Activated CD8-positive, alpha-beta T cell treated with anti-CD3 and anti-CD28 coated beads for 36 hours (primary cell): ENCODE results near the gene NELFB. TPM values are rescaled to one million over a fixed set of nuclear protein-coding genes. Genes with fewer than 3 reads are reported as not detected.

Source experiments
- ATAC-seq: fragments of 200-7000 bp; cut with Tn5 transposase; one replicate; pipeline ENCODE4 v1.10.0; 2021; ENCODE audit warnings: mild to moderate bottlenecking, moderate library complexity
- CTCF ChIA-PET: fragments of 350-600 bp; sonication (Branson Sonifier 250); formaldehyde crosslinking; loops from one replicate; lab custom pipeline; 2021; ENCODE audit warnings: antibody characterized with exemption; lab: Charles Lee
- POLR2A ChIA-PET: fragments of 350-600 bp; sonication (Branson Sonifier 250); formaldehyde crosslinking; loops from one replicate; lab custom pipeline; 2021; ENCODE audit warnings: antibody characterized with exemption; lab: Charles Lee
- DNase-seq: peaks from one replicate; pipeline ENCODE4 v3.0.0-alpha.2; 2020
- H3K27ac Mint-ChIP-seq: one replicate; pipeline ENCODE4 v1.8.0; 2021; ENCODE audit warnings: mild to moderate bottlenecking, mixed read lengths
- H3K27me3 Mint-ChIP-seq: one replicate; pipeline ENCODE4 v1.8.0; 2021; ENCODE audit warnings: mixed read lengths
- H3K36me3 Mint-ChIP-seq: one replicate; pipeline ENCODE4 v1.8.0; 2021; ENCODE audit warnings: low read depth, mixed read lengths
- H3K4me1 Mint-ChIP-seq: one replicate; pipeline ENCODE4 v1.8.0; 2021; ENCODE audit warnings: low read depth, mixed read lengths
- H3K4me3 Mint-ChIP-seq: one replicate; pipeline ENCODE4 v1.8.0; 2021; ENCODE audit warnings: mild to moderate bottlenecking, moderate library complexity, mixed read lengths
- H3K9me3 Mint-ChIP-seq: one replicate; pipeline ENCODE4 v1.8.0; 2021; ENCODE audit warnings: mixed read lengths
- intact Hi-C: fragments of 100-400 bp; cut with micrococcal nuclease; formaldehyde crosslinking; loops from one replicate; pipeline ENCODE4 v1.10.0; 2022
- total RNA-seq, 2 experiments: library from RNA; stranded (reverse); gene quantifications; one replicate each; pipeline ENCODE4 v1.2.3, GENCODE V29; 2021
- TF ChIP-seq, protein P1 (sequence below): fragments of 200-600 bp; IDR thresholded peaks from one replicate; pipeline ENCODE4 v1.8.0; 2022; ENCODE audit warnings: antibody characterized with exemption, mild to moderate bottlenecking

The NELFB gene
- total RNA-seq, 2 experiments from 2014 or later, result 50.9 to 54.3 TPM

DNA sequence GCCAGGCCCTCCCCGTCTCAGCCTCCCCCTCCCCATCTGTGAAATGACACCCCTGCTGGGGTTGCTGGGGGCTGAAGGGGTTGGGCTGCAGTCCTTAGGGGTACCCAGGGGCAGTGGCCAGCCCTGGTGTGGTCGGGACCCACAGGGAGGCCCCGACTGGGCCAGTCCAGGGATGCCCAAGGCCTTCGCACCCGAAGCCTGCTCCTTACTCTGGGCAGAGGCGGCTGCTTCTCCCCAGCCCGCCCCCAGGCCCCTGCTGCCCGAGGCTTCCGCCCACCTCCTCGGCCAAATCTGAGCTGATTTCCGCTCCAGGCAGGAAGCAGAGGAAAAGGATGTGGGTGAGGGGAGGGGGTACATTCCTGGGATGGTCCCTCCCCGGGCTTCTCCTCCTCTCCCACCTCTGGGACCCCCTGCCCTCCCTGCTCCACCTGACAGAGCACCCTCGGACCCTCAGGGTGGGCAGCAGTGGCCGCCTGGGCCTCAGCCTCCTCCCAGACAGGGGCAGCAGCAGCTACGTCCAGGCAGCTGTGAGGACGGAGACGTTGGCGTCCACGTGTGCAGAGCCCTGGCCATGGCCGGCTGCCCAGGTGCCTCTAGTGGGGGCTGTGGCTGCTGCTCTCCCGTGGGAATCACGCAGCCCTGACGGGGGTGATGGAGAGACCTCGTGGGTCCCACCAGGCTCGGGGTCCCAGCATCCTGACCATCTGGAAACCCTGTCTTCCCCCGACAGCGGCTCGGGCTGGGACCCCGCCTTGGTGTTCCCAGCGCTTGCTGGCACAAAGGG, 51.1 kb downstream of the NELFB start:
- TF ChIP-seq, protein P1, sequence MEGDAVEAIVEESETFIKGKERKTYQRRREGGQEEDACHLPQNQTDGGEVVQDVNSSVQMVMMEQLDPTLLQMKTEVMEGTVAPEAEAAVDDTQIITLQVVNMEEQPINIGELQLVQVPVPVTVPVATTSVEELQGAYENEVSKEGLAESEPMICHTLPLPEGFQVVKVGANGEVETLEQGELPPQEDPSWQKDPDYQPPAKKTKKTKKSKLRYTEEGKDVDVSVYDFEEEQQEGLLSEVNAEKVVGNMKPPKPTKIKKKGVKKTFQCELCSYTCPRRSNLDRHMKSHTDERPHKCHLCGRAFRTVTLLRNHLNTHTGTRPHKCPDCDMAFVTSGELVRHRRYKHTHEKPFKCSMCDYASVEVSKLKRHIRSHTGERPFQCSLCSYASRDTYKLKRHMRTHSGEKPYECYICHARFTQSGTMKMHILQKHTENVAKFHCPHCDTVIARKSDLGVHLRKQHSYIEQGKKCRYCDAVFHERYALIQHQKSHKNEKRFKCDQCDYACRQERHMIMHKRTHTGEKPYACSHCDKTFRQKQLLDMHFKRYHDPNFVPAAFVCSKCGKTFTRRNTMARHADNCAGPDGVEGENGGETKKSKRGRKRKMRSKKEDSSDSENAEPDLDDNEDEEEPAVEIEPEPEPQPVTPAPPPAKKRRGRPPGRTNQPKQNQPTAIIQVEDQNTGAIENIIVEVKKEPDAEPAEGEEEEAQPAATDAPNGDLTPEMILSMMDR, result no peak
- H3K4me3 Mint-ChIP-seq, result no peak overlapping the region
- no peaks in the 10 kb centered on the region for H3K9me3 Mint-ChIP-seq
- no peak for DNase-seq
- POLR2A ChIA-PET, result interaction anchor here (0.6 kb wide), 1 partner anchor 11 kb away, joined by 4 read pairs; no protein-coding TSS in a partner anchor
- H3K27ac Mint-ChIP-seq, result no peak overlapping the region
- ATAC-seq, result no peak
- no peaks in the 10 kb centered on the region for H3K36me3 Mint-ChIP-seq
- intact Hi-C loops, result loop anchor here (10.0 kb wide), 1 partner anchor 219 kb away; no protein-coding TSS in a partner anchor
- H3K27me3 Mint-ChIP-seq, result peaks cover 3% of the 10 kb centered on the region
- peaks cover 15% of the 10 kb centered on the region for H3K4me1 Mint-ChIP-seq
- CTCF ChIA-PET, result no interaction called here

DNA sequence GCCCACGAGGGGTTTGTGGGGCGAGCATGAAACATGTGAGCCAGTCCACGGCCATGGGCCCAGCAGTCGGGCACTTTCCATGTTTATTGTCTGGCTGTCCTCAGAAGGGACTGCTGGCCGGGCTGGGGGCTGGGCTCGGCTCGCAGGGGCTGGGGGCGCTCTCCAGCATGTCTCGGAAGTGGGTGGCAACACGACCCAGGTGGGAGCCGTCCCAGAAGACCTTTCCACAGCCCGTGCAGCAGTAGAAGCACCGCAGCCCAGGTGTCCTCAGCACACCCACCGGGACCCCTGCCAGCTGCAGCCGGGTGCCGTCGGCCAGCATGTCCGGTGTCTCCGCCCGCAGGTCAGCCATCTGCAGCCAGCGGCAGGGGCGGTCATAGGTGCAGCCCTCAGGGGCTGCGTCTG, 51.7 kb downstream of the NELFB start:
- no peaks in the 10 kb centered on the region for H3K36me3 Mint-ChIP-seq
- H3K27me3 Mint-ChIP-seq, result no peaks in the 10 kb centered on the region
- H3K27ac Mint-ChIP-seq, result no peak overlapping the region
- ChIA-PET POLR2A (interaction anchor here (1.0 to 1.6 kb wide), 2 partner anchors 13 to 116 kb away, joined by 3 read pairs; partner anchors contain the start of gene EXD3), CTCF (no interaction called here)
- DNase-seq (no peak), ATAC-seq (no peak)
- no peak overlapping the region for H3K4me3 Mint-ChIP-seq
- H3K9me3 Mint-ChIP-seq, result no peaks in the 10 kb centered on the region
- H3K4me1 Mint-ChIP-seq, result peaks cover 12% of the 10 kb centered on the region
- TF ChIP-seq, protein P1, result no peak
- intact Hi-C loops, result loop anchor here (10.0 kb wide), 1 partner anchor 218 kb away; no protein-coding TSS in a partner anchor

DNA sequence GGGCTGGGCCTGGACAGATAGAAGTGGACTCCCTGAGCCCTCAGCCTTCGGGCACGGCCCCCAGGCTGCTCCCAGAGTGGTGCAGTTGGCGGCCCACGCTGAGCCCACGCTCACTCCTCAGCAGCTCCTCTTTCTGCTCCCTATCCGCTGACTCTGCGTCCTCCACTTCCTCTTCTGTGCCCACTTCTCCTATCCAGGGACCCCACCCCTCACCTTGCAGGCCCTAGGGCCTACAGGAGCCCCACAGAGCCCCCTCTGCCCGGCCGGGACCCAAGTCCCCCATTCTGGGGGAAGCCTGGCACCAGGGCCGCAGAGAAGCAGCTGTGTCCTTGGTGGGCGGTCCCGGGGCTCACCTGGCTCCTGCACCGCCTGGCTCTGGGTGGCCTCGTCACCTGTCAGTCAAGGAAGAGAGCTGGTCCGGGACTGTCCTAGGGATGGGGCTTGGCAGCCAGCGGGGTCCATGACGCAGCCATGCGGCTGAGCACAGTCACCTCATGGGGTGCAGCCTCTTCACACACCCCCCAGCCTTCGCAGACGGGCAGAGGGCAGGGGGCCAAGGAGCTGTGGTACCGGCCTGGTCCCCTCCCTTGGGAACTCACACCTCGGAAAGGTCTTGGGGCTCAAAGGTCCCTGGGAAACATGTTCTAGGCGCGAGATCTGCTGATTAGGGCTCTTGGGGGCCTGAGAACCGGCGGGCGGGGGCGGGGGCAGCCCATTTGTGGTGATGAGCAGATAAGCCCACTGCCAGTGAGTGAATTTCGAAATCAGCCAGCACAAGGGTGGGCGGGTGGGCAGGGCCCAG, 52.3 kb downstream of the NELFB start:
- Mint-ChIP-seq H3K4me1 (peaks cover 12% of the 10 kb centered on the region), H3K36me3 (no peaks in the 10 kb centered on the region), H3K9me3 (no peaks in the 10 kb centered on the region), H3K27ac (no peak overlapping the region), H3K27me3 (no peaks in the 10 kb centered on the region), H3K4me3 (no peak overlapping the region)
- CTCF ChIA-PET, result interaction anchor here (0.7 kb wide), 1 partner anchor 9 kb away, joined by 3 read pairs; no protein-coding TSS in a partner anchor
- intact Hi-C loops, result loop anchor here (10.0 kb wide), 1 partner anchor 217 kb away; no protein-coding TSS in a partner anchor
- POLR2A ChIA-PET, result interaction anchor here (1.0 to 1.6 kb wide), 2 partner anchors 13 to 115 kb away, joined by 3 read pairs; partner anchors contain the start of gene EXD3
- DNase-seq (no peak), ATAC-seq (no peak)
- TF ChIP-seq, protein P1, result no peak

DNA sequence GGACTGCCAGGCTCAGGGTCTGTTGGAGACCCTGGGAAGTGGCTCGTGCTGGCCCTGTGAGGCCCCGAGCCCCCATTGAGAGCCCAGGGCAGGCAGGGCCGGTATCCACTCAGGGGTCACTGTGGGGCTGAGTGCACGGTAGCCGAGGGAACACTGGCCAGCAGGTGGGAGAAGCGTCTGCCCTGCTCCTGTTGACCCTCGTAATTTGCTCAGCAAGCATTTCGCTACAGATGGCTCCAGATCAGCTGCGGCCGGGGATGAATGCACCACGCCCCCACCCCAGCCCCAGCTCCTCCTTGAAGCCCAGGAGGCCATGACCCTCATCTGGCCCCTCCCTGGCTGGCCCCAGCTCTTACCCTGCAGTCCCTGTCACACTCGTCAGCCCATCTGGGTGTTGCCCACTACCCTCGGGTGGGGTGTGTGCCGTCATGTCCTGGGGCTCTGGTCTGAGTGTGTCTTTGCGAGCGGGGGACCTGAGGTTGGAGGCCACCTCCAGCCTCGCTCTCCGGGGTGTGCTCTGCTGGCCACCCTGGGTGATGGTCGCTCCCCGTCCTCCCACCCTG, 53.0 kb downstream of the NELFB start:
- TF ChIP-seq, protein P1, result no peak
- Mint-ChIP-seq H3K4me1 (peaks cover 12% of the 10 kb centered on the region), H3K4me3 (no peak overlapping the region), H3K27me3 (no peaks in the 10 kb centered on the region), H3K9me3 (no peaks in the 10 kb centered on the region), H3K27ac (no peak overlapping the region), H3K36me3 (no peaks in the 10 kb centered on the region)
- no peak for ATAC-seq
- no peak for DNase-seq
- intact Hi-C loops, result loop anchor here (10.0 kb wide), 1 partner anchor 217 kb away; no protein-coding TSS in a partner anchor
- POLR2A ChIA-PET, result interaction anchor here (1.6 kb wide), 1 partner anchor 114 kb away, joined by 3 read pairs; the partner anchor contains the start of gene EXD3
- CTCF ChIA-PET, result interaction anchor here (0.7 kb wide), 1 partner anchor 9 kb away, joined by 3 read pairs; no protein-coding TSS in a partner anchor
